Measurements from ENCODE around the gene SRSF10. TPM values are rescaled to one million over a fixed set of nuclear protein-coding genes. Genes with fewer than 3 reads are reported as not detected.

SRSF10 gene
- total RNA-seq, 3 donors from 2014 or later: 85.8 to 98.0 (median 94.0) TPM

- DNase-seq (no peak), ATAC-seq (no peak)
- intact Hi-C loops (cut with DNase I, micrococcal nuclease): no loop called here
- H3K9me3 ChIP-seq: no peaks in the 10 kb centered on the region
- no peak overlapping the region for H3K4me3 ChIP-seq
- TF ChIP-seq CTCF (IDR thresholded peaks at IDR 0.05): no peak
- no peaks in the 10 kb centered on the region for H3K4me1 ChIP-seq (ENCODE audit: low read depth)
- H3K36me3 ChIP-seq (ENCODE audit: low read depth): no peaks in the 10 kb centered on the region
These were observed 23.3 kb upstream of the SRSF10 start for GRCh38 chr1:24003331-24003972.

- TF ChIP-seq CTCF (IDR thresholded peaks at IDR 0.05): no peak
- Histone ChIP-seq H3K4me3 (no peak overlapping the region), H3K36me3 (ENCODE audit: low read depth) (no peaks in the 10 kb centered on the region), H3K9me3 (no peaks in the 10 kb centered on the region), H3K4me1 (ENCODE audit: low read depth) (no peaks in the 10 kb centered on the region)
- ATAC-seq (no peak), DNase-seq (no peak)
- intact Hi-C loops (cut with DNase I, micrococcal nuclease): no loop called here
These were observed 22.6 kb upstream of the SRSF10 start for GRCh38 chr1:24002695-24003094.

- ATAC-seq: no peak
These were observed 19.1 kb upstream of the SRSF10 start for GRCh38 chr1:23999156-23999671.

GRCh38 chr1:23997812-23998211 is 17.7 kb upstream of the SRSF10 start:
- no peak for ATAC-seq

More at GRCh38 chr1:23999156-23999671, 19.1 kb upstream of the SRSF10 start:
- Histone ChIP-seq H3K4me1 (ENCODE audit: low read depth) (no peaks in the 10 kb centered on the region), H3K4me3 (no peak overlapping the region), H3K36me3 (ENCODE audit: low read depth) (no peaks in the 10 kb centered on the region), H3K9me3 (no peaks in the 10 kb centered on the region)
- intact Hi-C loops (cut with DNase I, micrococcal nuclease): no loop called here
- TF ChIP-seq CTCF (IDR thresholded peaks at IDR 0.05): no peak
- DNase-seq: no peak

GRCh38 chr1:23996700-23997229 is 16.6 kb upstream of the SRSF10 start:
- no peaks in the 10 kb centered on the region for H3K9me3 ChIP-seq
- intact Hi-C loops (cut with DNase I, micrococcal nuclease): no loop called here
- no peak for TF ChIP-seq CTCF (IDR thresholded peaks at IDR 0.05)
- H3K4me3 ChIP-seq: no peak overlapping the region
- H3K36me3 ChIP-seq (ENCODE audit: low read depth): no peaks in the 10 kb centered on the region
- H3K4me1 ChIP-seq (ENCODE audit: low read depth): no peaks in the 10 kb centered on the region
- DNase-seq (no peak), ATAC-seq (no peak)

More at GRCh38 chr1:23997812-23998211, 17.7 kb upstream of the SRSF10 start:
- intact Hi-C loops (cut with DNase I, micrococcal nuclease): no loop called here
- Histone ChIP-seq H3K4me1 (ENCODE audit: low read depth) (no peaks in the 10 kb centered on the region), H3K36me3 (ENCODE audit: low read depth) (no peaks in the 10 kb centered on the region), H3K4me3 (no peak overlapping the region), H3K9me3 (no peaks in the 10 kb centered on the region)
- no peak for DNase-seq
- TF ChIP-seq CTCF (IDR thresholded peaks at IDR 0.05): no peak
